Heart right ventricle (tissue), 16 donors: ENCODE measurements around the gene TCEAL8. TPM values are rescaled to one million over a fixed set of nuclear protein-coding genes. Genes with fewer than 3 reads are reported as not detected.
"Not testable (repeated sequence)": the region's sequence is repeated elsewhere in the genome, so short reads cannot be mapped to it uniquely, and the experiment has no call there.

Experiments used
- ATAC-seq, 8 donors: fragments of 200-7000 bp; cut with Tn5 transposase; one replicate each; pipeline ENCODE4 v1.9.1; 2020; ENCODE audit warnings: mild to moderate bottlenecking in 8 of 8, moderate library complexity in 8 of 8, moderate number of reproducible peaks in 1 of 8
- DNase-seq, 2 donors: peaks; one replicate each; pipeline ENCODE4 v3.0.0-alpha.2; 2020
- H3K27ac ChIP-seq, 10 donors: fragments of 200-600 bp; sonication (generic) in 2 of 10; one replicate each; pipeline versions ENCODE4 v1.5.0 to v1.8.0; 2020 to 2022; ENCODE audit warnings: mild to moderate bottlenecking in 3 of 10
- H3K27me3 ChIP-seq, 7 donors: fragments of 200-600 bp; one replicate each; pipeline ENCODE4 v1.8.0; 2021 to 2022; ENCODE audit warnings: mild to moderate bottlenecking in 2 of 7
- H3K36me3 ChIP-seq, 9 donors: fragments of 200-600 bp; sonication (generic) in 1 of 9; one replicate each; pipeline versions ENCODE4 v1.5.0 to v1.8.0; 2020 to 2022; ENCODE audit warnings: mild to moderate bottlenecking in 2 of 9
- H3K4me1 ChIP-seq, 9 donors: fragments of 200-600 bp; sonication (generic) in 1 of 9; one replicate each; pipeline versions ENCODE4 v1.5.0 to v1.8.0; 2020 to 2022; ENCODE audit warnings: mild to moderate bottlenecking in 4 of 9
- H3K4me3 ChIP-seq, 10 donors: fragments of 200-600 bp; sonication (generic) in 2 of 10; one replicate each; pipeline versions ENCODE4 v1.5.0 to v1.8.0; 2020 to 2022; ENCODE audit warnings: mild to moderate bottlenecking in 7 of 10, moderate library complexity in 2 of 10
- H3K9me3 ChIP-seq, 11 donors: fragments of 200-600 bp in 10 of 11; sonication (generic) in 2 of 11; one replicate each; pipeline versions ENCODE4 v1.5.0 to v1.8.0; 2013 to 2022; ENCODE audit warnings: mild to moderate bottlenecking in 2 of 11, control low read depth in 1 of 11, moderate library complexity in 1 of 11
- WGBS, 2 donors: extraction: QIAGEN DNeasy Blood & Tissue Kit; methylation state at CpG; one replicate each; pipeline ENCODE4 v1.1.7; 2013; ENCODE audit warnings: inconsistent platforms in 1 of 2; 5-methylcytosine and 5-hydroxymethylcytosine counted together
- intact Hi-C, 10 donors: fragments of 100-400 bp; cut with DNase I; formaldehyde crosslinking; loops; one replicate each; pipeline versions ENCODE4 v1.11.1 to v1.14.2; 2022
- polyA plus RNA-seq, 2 donors: library from polyadenylated mRNA; stranded (reverse); fragments of 200-250 nt; gene quantifications; one replicate each; pipeline ENCODE4 v1.2.3, GENCODE V29; 2013
- total RNA-seq, 10 donors: library from RNA; stranded (reverse); fragmentation: NEBNext Ultra II Directional in 3 of 10; extraction: Animal tissue kit (Norgen Biotek cat#: 25700) in 3 of 10; gene quantifications; one replicate each; pipeline versions ENCODE4 v1.2.1 to v1.2.4, GENCODE V29; 2021 to 2023
- TF ChIP-seq, protein P1 (sequence below), 9 donors: fragments of 200-600 bp; sonication (generic) in 2 of 9; IDR thresholded peaks; one replicate each; pipeline versions ENCODE4 v1.5.0 to v1.8.0; 2021 to 2022; ENCODE audit warnings: antibody characterized with exemption in 9 of 9, mild to moderate bottlenecking in 5 of 9, moderate library complexity in 1 of 9
- donor health status: Arrhythmogenic right ventricular cardiomyopathy.
- donor health status: ischemic (EF 13 %, LVEDD 7.1; RV severe dilation, severe dysfunction).
- donor health status: healthy with polysubstance abuse.
- donor health status: DM: no; HTN: yes; CAD: no.
- donor health status: DM: no; HTN: no; CAD: no.
- donor health status: ischemic (EF 25% LVEDD 6.9; RV normal size, moderate dysfunction).
- donor health status: ischemic (EF 25% LVEDD 5.7; RV mildly dilated, moderate dysfunction).
- donor health status: healthy.
- donor health status: DM: yes; HTN: yes; CAD: no.
- donor health status: Ischemic cardiomyopathy.
- donor health status: ischemic (EF 35%, LVEDD 5.7; RV mildly dilated, moderate dysfunction).
- donor health status: nonischemic (EF 11% LVEDD 7.7; RV severe dilation, severe dysfunction).
- donor health status: DM: yes; HTN: yes; CAD: no.
- donor health status: PGD.
- donor health status: ischemic (EF 29% LVEDD 5.4; RV normal size, mild dysfunction).
- donor health status: nonischemic (EF 23%, LVEDD 6.1; RV moderate dilation, normal function).

TCEAL8 gene
- total and polyA plus RNA-seq, 12 donors = 39.2 to 56.6 (median 51.2) TPM

DNA sequence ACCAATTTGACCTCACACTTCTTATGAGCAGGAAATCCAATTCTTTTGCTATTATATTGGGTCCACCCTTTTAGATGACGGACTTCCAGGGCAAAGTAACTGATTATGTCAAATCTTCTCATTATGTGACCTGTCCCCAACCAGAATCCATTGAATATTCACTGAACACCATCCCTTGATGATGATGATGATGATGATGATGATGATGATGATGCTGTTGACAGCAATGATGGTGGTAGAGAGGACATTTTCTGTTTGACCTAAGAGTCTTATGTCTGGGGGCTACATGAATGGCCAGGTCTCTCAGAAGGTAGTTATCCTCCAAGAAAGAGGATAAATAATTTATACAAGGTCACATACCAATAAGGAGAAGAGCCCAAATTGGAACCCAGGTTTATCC is 5.2 kb downstream of the TCEAL8 start:
- Histone ChIP-seq H3K4me1 (peaks cover 0 to 21% (median 11%) of the 10 kb centered on the region in 9 donors), H3K4me3 (no peak overlapping the region), H3K27me3 (peaks cover 0 to 16% (median 0%) of the 10 kb centered on the region in 7 donors), H3K9me3 (peaks cover 0 to 7% (median 0%) of the 10 kb centered on the region in 11 donors), H3K27ac (no peak overlapping the region), H3K36me3 (peaks cover 0 to 19% (median 0%) of the 10 kb centered on the region in 9 donors)
- TF ChIP-seq, protein P1, sequence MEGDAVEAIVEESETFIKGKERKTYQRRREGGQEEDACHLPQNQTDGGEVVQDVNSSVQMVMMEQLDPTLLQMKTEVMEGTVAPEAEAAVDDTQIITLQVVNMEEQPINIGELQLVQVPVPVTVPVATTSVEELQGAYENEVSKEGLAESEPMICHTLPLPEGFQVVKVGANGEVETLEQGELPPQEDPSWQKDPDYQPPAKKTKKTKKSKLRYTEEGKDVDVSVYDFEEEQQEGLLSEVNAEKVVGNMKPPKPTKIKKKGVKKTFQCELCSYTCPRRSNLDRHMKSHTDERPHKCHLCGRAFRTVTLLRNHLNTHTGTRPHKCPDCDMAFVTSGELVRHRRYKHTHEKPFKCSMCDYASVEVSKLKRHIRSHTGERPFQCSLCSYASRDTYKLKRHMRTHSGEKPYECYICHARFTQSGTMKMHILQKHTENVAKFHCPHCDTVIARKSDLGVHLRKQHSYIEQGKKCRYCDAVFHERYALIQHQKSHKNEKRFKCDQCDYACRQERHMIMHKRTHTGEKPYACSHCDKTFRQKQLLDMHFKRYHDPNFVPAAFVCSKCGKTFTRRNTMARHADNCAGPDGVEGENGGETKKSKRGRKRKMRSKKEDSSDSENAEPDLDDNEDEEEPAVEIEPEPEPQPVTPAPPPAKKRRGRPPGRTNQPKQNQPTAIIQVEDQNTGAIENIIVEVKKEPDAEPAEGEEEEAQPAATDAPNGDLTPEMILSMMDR (IDR thresholded peaks at IDR 0.05) = no peak
- DNase-seq = no peak
- intact Hi-C loops = loop anchor here in 8 of 10 donors (5.0 to 10.0 kb wide), 3 partner anchors 33 to 85 kb away; partner anchors contain the start of genes BEX4 (in 4 of the 8) and TCEAL7 (in 1 of the 8)
- no peak for ATAC-seq
- WGBS, 2 donors = 76 to 100% methylated on average over 1 of the region's 1 CpG

DNA sequence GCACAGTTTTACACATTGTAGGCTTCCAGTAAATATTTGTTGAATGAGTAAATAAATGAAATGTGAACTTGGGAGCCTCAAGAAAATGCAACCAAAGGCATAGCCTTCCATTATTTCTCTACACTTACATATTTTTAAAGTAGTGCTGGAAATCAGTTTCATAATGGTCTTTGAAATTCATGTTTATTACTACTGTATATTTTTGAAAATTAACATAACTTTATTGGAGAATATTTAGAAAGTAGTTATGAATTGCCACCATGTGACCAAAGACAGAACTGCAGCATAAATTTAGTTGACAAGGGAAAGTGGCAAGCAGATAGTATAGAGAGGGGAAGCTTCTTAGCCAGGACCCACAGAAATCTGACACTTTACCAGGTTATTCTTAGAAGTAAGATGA is 6.4 kb downstream of the TCEAL8 start:
- peaks cover 0 to 8% (median 0%) of the 10 kb centered on the region in 7 donors for H3K27me3 ChIP-seq
- no peak overlapping the region for H3K27ac ChIP-seq
- H3K4me1 ChIP-seq = peaks cover 0 to 17% (median 8%) of the 10 kb centered on the region in 9 donors
- no peak for DNase-seq
- H3K4me3 ChIP-seq = no peak overlapping the region
- intact Hi-C loops = loop anchor here in 3 of 10 donors (5.0 kb wide), 1 partner anchor 36 kb away; no protein-coding TSS in a partner anchor
- H3K36me3 ChIP-seq = peaks cover 0 to 19% (median 0%) of the 10 kb centered on the region in 9 donors
- TF ChIP-seq, protein P1 (IDR thresholded peaks at IDR 0.05) = peak in 8 of 9 donors; percentile 17 to 55 (median 48)
- ATAC-seq = no peak
- peaks cover 0 to 7% (median 0%) of the 10 kb centered on the region in 11 donors for H3K9me3 ChIP-seq

DNA sequence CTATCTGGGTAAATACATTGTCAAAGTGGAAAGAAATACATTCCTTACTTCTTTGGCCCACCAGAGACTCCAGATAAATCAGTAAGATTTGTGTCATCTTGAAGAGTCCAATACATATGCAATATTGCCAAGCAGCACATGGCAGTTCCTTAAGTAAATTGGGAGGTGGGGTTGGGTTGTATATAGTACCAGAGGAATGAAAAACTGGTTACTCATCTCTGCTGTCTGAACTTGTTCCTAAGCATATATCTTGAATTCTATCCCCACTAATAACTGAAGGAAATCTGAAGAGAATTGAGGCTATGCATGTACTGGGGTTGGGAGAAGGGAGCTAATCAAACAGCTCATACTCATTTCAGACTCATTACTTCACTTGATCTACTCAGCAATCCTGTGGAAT is 14.8 kb downstream of the TCEAL8 start:
- Histone ChIP-seq H3K4me3 (no peak overlapping the region), H3K27me3 (peaks cover 0 to 18% (median 0%) of the 10 kb centered on the region in 7 donors), H3K9me3 (no peaks in the 10 kb centered on the region), H3K4me1 (no peaks in the 10 kb centered on the region), H3K36me3 (no peaks in the 10 kb centered on the region), H3K27ac (no peak overlapping the region)
- TF ChIP-seq, protein P1 (IDR thresholded peaks at IDR 0.05) = no peak
- ATAC-seq (no peak), DNase-seq (no peak)
- intact Hi-C loops = no loop called here

DNA sequence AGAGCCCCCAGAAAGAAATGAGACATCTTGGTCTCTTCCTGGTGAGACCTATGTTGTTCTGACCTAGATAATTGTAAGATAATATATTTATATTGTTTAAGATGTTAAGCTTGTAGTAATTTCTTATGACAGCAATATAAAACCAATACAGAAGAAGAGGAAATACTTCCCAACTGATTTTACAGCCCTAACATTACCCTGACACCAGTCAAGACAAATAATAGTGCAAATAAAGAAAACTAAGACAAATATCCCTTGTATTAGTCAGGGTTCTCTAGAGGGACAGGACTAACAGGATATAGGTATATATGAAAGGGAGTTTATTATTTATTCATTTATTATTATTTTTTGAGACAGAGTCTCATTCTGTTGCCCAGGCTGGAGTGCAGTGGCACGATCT is 18.7 kb downstream of the TCEAL8 start:
- TF ChIP-seq, protein P1 (IDR thresholded peaks at IDR 0.05) = no peak
- no peak for ATAC-seq
- intact Hi-C loops = no loop called here
- Histone ChIP-seq H3K9me3 (no peaks in the 10 kb centered on the region), H3K4me1 (no peaks in the 10 kb centered on the region), H3K36me3 (no peaks in the 10 kb centered on the region), H3K4me3 (no peak overlapping the region), H3K27me3 (peaks cover 0 to 21% (median 0%) of the 10 kb centered on the region in 7 donors), H3K27ac (no peak overlapping the region)
- WGBS, 2 donors = 100% methylated on average over 1 of the region's 1 CpG
- DNase-seq = no peak

DNA sequence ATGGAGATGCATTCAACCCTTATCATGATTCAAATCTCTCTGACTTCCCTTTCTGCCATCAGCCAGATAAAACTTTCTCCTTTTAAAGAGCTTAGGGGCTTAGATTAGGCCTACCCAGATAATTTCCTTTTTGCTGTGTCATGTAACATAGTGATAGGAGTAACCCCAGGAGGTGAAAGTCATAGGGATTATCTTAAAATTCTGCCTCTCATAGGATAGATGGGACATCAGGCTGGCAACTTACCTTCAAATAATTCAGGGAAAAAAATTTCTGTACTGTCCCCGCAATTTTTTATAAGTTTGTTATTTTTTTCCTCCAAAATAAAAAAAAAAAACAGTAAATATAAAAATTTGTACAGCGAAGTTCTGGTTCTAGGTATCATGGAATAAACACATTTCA is 19.3 kb downstream of the TCEAL8 start:
- H3K9me3 ChIP-seq, H3K4me3 ChIP-seq, intact Hi-C loops, H3K4me1 ChIP-seq, DNase-seq, H3K36me3 ChIP-seq, H3K27ac ChIP-seq, ATAC-seq: not testable (repeated sequence)
- 45 to 92% methylated on average over 2 of the region's 2 CpGs for WGBS, 2 donors
- peaks cover 0 to 23% (median 0%) of the 10 kb centered on the region in 7 donors for H3K27me3 ChIP-seq
